ES-I3 (cell line): ENCODE results near the gene EVPLL.
"Not testable (repeated sequence)": the region's sequence is repeated elsewhere in the genome, so short reads cannot be mapped to it uniquely, and the experiment has no call there.

ENCODE experiments used
- H3K36me3 ChIP-seq: 2 replicates; pipeline ENCODE4 v1.6.1; 2013; ENCODE audit warnings: mild to moderate bottlenecking, low read length, control low read depth, moderate library complexity; ENCODE audit not compliant: insufficient read depth
- H3K4me1 ChIP-seq: 2 replicates; pipeline ENCODE4 v1.6.1; 2013; ENCODE audit warnings: mild to moderate bottlenecking, control low read depth, low read length; ENCODE audit not compliant: insufficient read depth
- H3K9ac ChIP-seq: 2 replicates; pipeline ENCODE4 v1.6.1; 2013; ENCODE audit warnings: low read depth, mild to moderate bottlenecking, low read length, moderate library complexity
- H3K9me3 ChIP-seq: 2 replicates; pipeline ENCODE4 v1.6.1; 2013; ENCODE audit warnings: mild to moderate bottlenecking, low read length, moderate library complexity; ENCODE audit not compliant: control insufficient read depth, insufficient read depth

The EVPLL gene

GRCh38 chr17:18364166-18364565, 13.4 kb upstream of the EVPLL start:
- no peak overlapping the region for H3K9ac ChIP-seq
- H3K36me3 ChIP-seq, result no peaks in the 10 kb centered on the region
- H3K9me3 ChIP-seq, result no peaks in the 10 kb centered on the region
- no peaks in the 10 kb centered on the region for H3K4me1 ChIP-seq

- Histone ChIP-seq H3K36me3 (no peaks in the 10 kb centered on the region), H3K9me3 (no peaks in the 10 kb centered on the region), H3K4me1 (no peaks in the 10 kb centered on the region), H3K9ac (no peak overlapping the region)
Measured at GRCh38 chr17:18368946-18369345, 8.6 kb upstream of the EVPLL start.

- Histone ChIP-seq H3K9me3 (no peaks in the 10 kb centered on the region), H3K9ac (no peak overlapping the region), H3K4me1 (no peaks in the 10 kb centered on the region), H3K36me3 (no peaks in the 10 kb centered on the region)
Measured at GRCh38 chr17:18370761-18371160, 6.8 kb upstream of the EVPLL start.

GRCh38 chr17:18371455-18371854, 6.1 kb upstream of the EVPLL start:
- H3K4me1 ChIP-seq, result no peaks in the 10 kb centered on the region
- no peak overlapping the region for H3K9ac ChIP-seq
- no peaks in the 10 kb centered on the region for H3K36me3 ChIP-seq
- H3K9me3 ChIP-seq, result no peaks in the 10 kb centered on the region

- H3K36me3 ChIP-seq, H3K9ac ChIP-seq, H3K4me1 ChIP-seq, H3K9me3 ChIP-seq: not testable (repeated sequence)
Measured at GRCh38 chr17:18373181-18373580, 4.4 kb upstream of the EVPLL start.

GRCh38 chr17:18374216-18374615, 3.4 kb upstream of the EVPLL start:
- Histone ChIP-seq H3K9me3 (no peaks in the 10 kb centered on the region), H3K9ac (no peak overlapping the region), H3K36me3 (no peaks in the 10 kb centered on the region), H3K4me1 (no peaks in the 10 kb centered on the region)

- Histone ChIP-seq H3K4me1 (no peaks in the 10 kb centered on the region), H3K9me3 (no peaks in the 10 kb centered on the region), H3K36me3 (no peaks in the 10 kb centered on the region), H3K9ac (no peak overlapping the region)
Measured at GRCh38 chr17:18378205-18378505, 577 bp downstream of the EVPLL start.

- not testable (repeated sequence) for H3K9me3 ChIP-seq, H3K4me1 ChIP-seq, H3K9ac ChIP-seq, H3K36me3 ChIP-seq
Measured at GRCh38 chr17:18378614-18379013, 1.0 kb downstream of the EVPLL start.

GRCh38 chr17:18379246-18380146, 1.9 kb downstream of the EVPLL start:
- Histone ChIP-seq H3K9me3 (no peaks in the 10 kb centered on the region), H3K36me3 (no peaks in the 10 kb centered on the region), H3K9ac (no peak overlapping the region), H3K4me1 (no peaks in the 10 kb centered on the region)

- no peaks in the 10 kb centered on the region for H3K4me1 ChIP-seq
Measured at GRCh38 chr17:18380471-18381157, 3.0 kb downstream of the EVPLL start.

GRCh38 chr17:18381158-18381952, 3.8 kb downstream of the EVPLL start:
- H3K36me3 ChIP-seq, result no peaks in the 10 kb centered on the region
- no peak overlapping the region for H3K9ac ChIP-seq
- H3K4me1 ChIP-seq, result no peaks in the 10 kb centered on the region
- no peaks in the 10 kb centered on the region for H3K9me3 ChIP-seq

More at GRCh38 chr17:18380471-18381157, 3.0 kb downstream of the EVPLL start:
- H3K9me3 ChIP-seq, result no peaks in the 10 kb centered on the region
- H3K36me3 ChIP-seq, result no peaks in the 10 kb centered on the region
- no peak overlapping the region for H3K9ac ChIP-seq

- H3K9me3 ChIP-seq, result no peaks in the 10 kb centered on the region
- H3K9ac ChIP-seq, result no peak overlapping the region
- no peaks in the 10 kb centered on the region for H3K4me1 ChIP-seq
Measured at GRCh38 chr17:18381953-18382245, 4.3 kb downstream of the EVPLL start.

GRCh38 chr17:18382441-18383078, 5.0 kb downstream of the EVPLL start:
- H3K9me3 ChIP-seq, result no peaks in the 10 kb centered on the region
- no peak overlapping the region for H3K9ac ChIP-seq
- no peaks in the 10 kb centered on the region for H3K4me1 ChIP-seq
- H3K36me3 ChIP-seq, result no peaks in the 10 kb centered on the region

More at GRCh38 chr17:18381953-18382245, 4.3 kb downstream of the EVPLL start:
- no peaks in the 10 kb centered on the region for H3K36me3 ChIP-seq

GRCh38 chr17:18383079-18383481, 5.5 kb downstream of the EVPLL start:
- not testable (repeated sequence) for H3K9me3 ChIP-seq, H3K36me3 ChIP-seq, H3K9ac ChIP-seq, H3K4me1 ChIP-seq
